ENCODE data around the gene CPED1. TPM values are rescaled to one million over a fixed set of nuclear protein-coding genes. Genes with fewer than 3 reads are reported as not detected.

CPED1 gene
- total RNA-seq, 1 donor from 2014 or later, result 3.9 TPM

- Mint-ChIP-seq H3K27me3 (ENCODE audit: unreplicated experiment) (no peaks in the 10 kb centered on the region), H3K4me1 (ENCODE audit: unreplicated experiment) (no peaks in the 10 kb centered on the region), H3K27ac (ENCODE audit: unreplicated experiment) (no peak overlapping the region), H3K4me3 (ENCODE audit: unreplicated experiment) (no peak overlapping the region), H3K36me3 (ENCODE audit: unreplicated experiment) (peaks cover 6% of the 10 kb centered on the region), H3K9me3 (ENCODE audit: unreplicated experiment) (no peaks in the 10 kb centered on the region)
- TF ChIP-seq CTCF (IDR thresholded peaks at IDR 0.05), result no peak
- no peak for DNase-seq (ENCODE audit: extremely low spot score, unreplicated experiment)
These were observed 115.1 kb downstream of the CPED1 start for GRCh38 chr7:121103579-121103978.

- Mint-ChIP-seq H3K27ac (ENCODE audit: unreplicated experiment) (no peak overlapping the region), H3K27me3 (ENCODE audit: unreplicated experiment) (no peaks in the 10 kb centered on the region), H3K4me3 (ENCODE audit: unreplicated experiment) (no peak overlapping the region), H3K9me3 (ENCODE audit: unreplicated experiment) (no peaks in the 10 kb centered on the region), H3K36me3 (ENCODE audit: unreplicated experiment) (peaks cover 6% of the 10 kb centered on the region), H3K4me1 (ENCODE audit: unreplicated experiment) (no peaks in the 10 kb centered on the region)
- no peak for TF ChIP-seq CTCF (IDR thresholded peaks at IDR 0.05)
- no peak for DNase-seq (ENCODE audit: extremely low spot score, unreplicated experiment)
These were observed 116.8 kb downstream of the CPED1 start for GRCh38 chr7:121105262-121105661.

GRCh38 chr7:121107923-121108498, 119.5 kb downstream of the CPED1 start:
- no peak for DNase-seq (ENCODE audit: extremely low spot score, unreplicated experiment)

GRCh38 chr7:121109145-121109544, 120.6 kb downstream of the CPED1 start:
- no peaks in the 10 kb centered on the region for H3K4me1 Mint-ChIP-seq (ENCODE audit: unreplicated experiment)
- H3K9me3 Mint-ChIP-seq (ENCODE audit: unreplicated experiment), result no peaks in the 10 kb centered on the region
- no peaks in the 10 kb centered on the region for H3K27me3 Mint-ChIP-seq (ENCODE audit: unreplicated experiment)
- DNase-seq (ENCODE audit: extremely low spot score, unreplicated experiment), result no peak
- no peak overlapping the region for H3K27ac Mint-ChIP-seq (ENCODE audit: unreplicated experiment)
- H3K36me3 Mint-ChIP-seq (ENCODE audit: unreplicated experiment), result no peaks in the 10 kb centered on the region
- no peak for TF ChIP-seq CTCF (IDR thresholded peaks at IDR 0.05)
- H3K4me3 Mint-ChIP-seq (ENCODE audit: unreplicated experiment), result no peak overlapping the region

More at GRCh38 chr7:121107923-121108498, 119.5 kb downstream of the CPED1 start:
- H3K9me3 Mint-ChIP-seq (ENCODE audit: unreplicated experiment), result no peaks in the 10 kb centered on the region
- H3K36me3 Mint-ChIP-seq (ENCODE audit: unreplicated experiment), result no peaks in the 10 kb centered on the region
- H3K4me1 Mint-ChIP-seq (ENCODE audit: unreplicated experiment), result no peaks in the 10 kb centered on the region
- H3K27me3 Mint-ChIP-seq (ENCODE audit: unreplicated experiment), result no peaks in the 10 kb centered on the region
- H3K27ac Mint-ChIP-seq (ENCODE audit: unreplicated experiment), result no peak overlapping the region
- TF ChIP-seq CTCF (IDR thresholded peaks at IDR 0.05), result peak; percentile 85
- no peak overlapping the region for H3K4me3 Mint-ChIP-seq (ENCODE audit: unreplicated experiment)

GRCh38 chr7:121113288-121113687, 124.8 kb downstream of the CPED1 start:
- H3K36me3 Mint-ChIP-seq (ENCODE audit: unreplicated experiment), result no peaks in the 10 kb centered on the region
- DNase-seq (ENCODE audit: extremely low spot score, unreplicated experiment), result no peak
- H3K27me3 Mint-ChIP-seq (ENCODE audit: unreplicated experiment), result no peaks in the 10 kb centered on the region
- peaks cover 2% of the 10 kb centered on the region for H3K4me1 Mint-ChIP-seq (ENCODE audit: unreplicated experiment)
- H3K9me3 Mint-ChIP-seq (ENCODE audit: unreplicated experiment), result no peaks in the 10 kb centered on the region
- no peak overlapping the region for H3K27ac Mint-ChIP-seq (ENCODE audit: unreplicated experiment)
- no peak overlapping the region for H3K4me3 Mint-ChIP-seq (ENCODE audit: unreplicated experiment)
- no peak for TF ChIP-seq CTCF (IDR thresholded peaks at IDR 0.05)

Data from osteocyte (in vitro differentiated cells).